ENCODE measurements around the gene ZBTB17. TPM values are rescaled to one million over a fixed set of nuclear protein-coding genes. Genes with fewer than 3 reads are reported as not detected.

ZBTB17 gene
- total and polyA plus RNA-seq, 10 of the 15 experiments (the other 5 are each of a cell fraction or from before 2014, with no cell fraction given): 0.87 to 59.4 (median 38.7) TPM

GRCh38 chr1:15944308-15945010 is 31.4 kb downstream of the ZBTB17 start (continued):
- TF ChIP-seq BCLAF1 (IDR thresholded peaks at IDR 0.05) (no peak), TCF3 (IDR thresholded peaks at IDR 0.05; ENCODE audit: borderline replicate concordance, insufficient read depth, low read depth, low read length) (no peak), RAD51 (IDR thresholded peaks at IDR 0.05) (no peak), ZNF687 (IDR thresholded peaks at IDR 0.05) (no peak), ESRRA (IDR thresholded peaks at IDR 0.05; ENCODE audit: low read length) (no peak), GABPA (IDR thresholded peaks at IDR 0.05; ENCODE audit: low read depth) (no peak), RUNX3 (IDR thresholded peaks at IDR 0.05; ENCODE audit: low read length) (no peak)
